K562 (cell line): Measurements from ENCODE around the gene WDR31. TPM values are rescaled to one million over a fixed set of nuclear protein-coding genes. Genes with fewer than 3 reads are reported as not detected.
A peak's percentile ranks its signal among the peaks of the same experiment; 100 is the strongest.

Experiments used
- CBFA2T2 ChIP-seq: fragments of 450-650 bp; conservative IDR thresholded peaks from 2 replicates; pipeline ENCODE4 v1.6.1; 2017; ENCODE audit warnings: mild to moderate bottlenecking
- CC2D1A ChIP-seq: fragments of 450-650 bp; IDR thresholded peaks from 2 replicates; pipeline ENCODE4 v1.6.1; 2017; ENCODE audit warnings: mild to moderate bottlenecking
- ETV1 ChIP-seq: fragments of 450-650 bp; conservative IDR thresholded peaks from 2 replicates; pipeline ENCODE4 v1.6.1; 2016; ENCODE audit warnings: missing genetic modification characterization, control low read depth, low read depth, missing compliant biosample characterization
- HOMEZ ChIP-seq: fragments of 250-450 bp; sonication (Bioruptor Pico); IDR thresholded peaks from 2 replicates; pipeline ENCODE4 v1.4.0; 2020; ENCODE audit warnings: mild to moderate bottlenecking, moderate library complexity
- ILK ChIP-seq: fragments of 450-650 bp; IDR thresholded peaks from 2 replicates; pipeline ENCODE4 v1.6.1; 2016; ENCODE audit warnings: missing genetic modification characterization, low read depth, mild to moderate bottlenecking, missing compliant biosample characterization, moderate library complexity, borderline replicate concordance
- MCM2 ChIP-seq: fragments of 450-650 bp; IDR thresholded peaks from 2 replicates; pipeline ENCODE4 v1.6.1; 2017; ENCODE audit warnings: low read depth, mild to moderate bottlenecking
- NFATC3 ChIP-seq: fragments of 450-650 bp; IDR thresholded peaks from 2 replicates; pipeline ENCODE4 v1.6.1; 2017; ENCODE audit warnings: mild to moderate bottlenecking
- NFRKB ChIP-seq: fragments of 450-650 bp; IDR thresholded peaks from 2 replicates; pipeline ENCODE4 v1.6.1; 2016; ENCODE audit warnings: low read depth
- OTX1 ChIP-seq: fragments of 450-650 bp; formaldehyde crosslinking; IDR thresholded peaks from 2 replicates; pipeline ENCODE4 v1.4.0; 2022; ENCODE audit warnings: mild to moderate bottlenecking
- POLR3G ChIP-seq: IDR thresholded peaks from 2 replicates; pipeline ENCODE4 v1.6.1; 2011; ENCODE audit not compliant: insufficient read length, insufficient replicate concordance; ENCODE audit errors: extremely low read depth
- RFX1 ChIP-seq: fragments of 450-650 bp; IDR thresholded peaks from 2 replicates; pipeline ENCODE4 v1.6.1; 2016; ENCODE audit warnings: mild to moderate bottlenecking, moderate library complexity
- SMAD1 ChIP-seq: fragments of 150-350 bp; IDR thresholded peaks from 2 replicates; pipeline ENCODE4 v1.6.1; 2014; ENCODE audit warnings: low read length, low read depth; ENCODE audit not compliant: partially characterized antibody
- SMAD2 ChIP-seq: fragments of 150-350 bp; IDR thresholded peaks from 2 replicates; pipeline ENCODE4 v1.6.1; 2014; ENCODE audit warnings: low read depth, mild to moderate bottlenecking, low read length
- THAP7 ChIP-seq: fragments of 250-450 bp; sonication (Bioruptor Pico); IDR thresholded peaks from 2 replicates; pipeline ENCODE4 v1.5.0; 2021
- ZBTB40 ChIP-seq, 2 experiments: fragments of 450-650 bp in 1 of 2; sonication (generic) in 1 of 2; formaldehyde crosslinking in 1 of 2; IDR thresholded peaks; 2 replicates each; pipeline versions ENCODE4 v1.7.1 to v1.9.0; 2016 to 2022; ENCODE audit warnings: inconsistent platforms in 1 of 2, mild to moderate bottlenecking in 1 of 2, missing genetic modification reagents in 1 of 2
- ZNF197 ChIP-seq: fragments of 200-800 bp; sonication (Bioruptor generic); IDR thresholded peaks from 2 replicates; pipeline ENCODE4 v1.6.1; 2016; ENCODE audit warnings: low read depth, missing genetic modification characterization, missing compliant biosample characterization
- ZNF316 ChIP-seq: fragments of 450-650 bp; IDR thresholded peaks from 2 replicates; pipeline ENCODE4 v1.6.1; 2016
- polyA plus RNA-seq, 8 experiments: library from polyadenylated mRNA; depleted of rRNA in 4 of 8; stranded (reverse) in 5 of 8; unstranded in 3 of 8; fragments of >200 nt; fragmentation: Nextera tagmentation in 2 of 8; fragmentation: Illumina TruSeq in 1 of 8; extraction: Ambion mirVana in 2 of 8; extraction: Trizol in 1 of 8; gene quantifications; 2 replicates each; pipeline versions ENCODE4 v1.2.1 to v1.2.3, GENCODE V29; 2011 to 2014; ENCODE audit warnings: inconsistent platforms in 1 of 8, missing spikeins in 1 of 8
- total RNA-seq, 7 experiments: library from RNA; depleted of rRNA in 6 of 7; stranded (reverse); fragments of >200 nt in 6 of 7; fragmentation: Illumina TruSeq in 2 of 7; extraction: Trizol in 2 of 7; gene quantifications; 2 replicates each; pipeline versions ENCODE4 v1.2.1 to v1.2.3, GENCODE V29; 2011 to 2021; ENCODE audit warnings: low replicate concordance in 1 of 7

Gene WDR31
- total and polyA plus RNA-seq, 9 of the 15 experiments (the other 6 are each of a cell fraction or from before 2014, with no cell fraction given), result 0.35 to 1.8 (median 0.95) TPM

- TF ChIP-seq ZBTB40 (IDR thresholded peaks at IDR 0.05) (no peak), ZBTB40 (CRISPR knock-in tag; IDR thresholded peaks at IDR 0.05) (no peak), ZNF197 (CRISPR knock-in tag) (peak; percentile 70; the same call in 1 of the 2 replicates), CC2D1A (peak; percentile 52; the same call in 1 of the 2 replicates), CBFA2T2 (peak; percentile 95), THAP7 (CRISPR knock-in tag) (no peak), ILK (no peak), MCM2 (no peak), OTX1 (CRISPR knock-in tag) (no peak), SMAD2 (no peak), RFX1 (peak; percentile 76), HOMEZ (CRISPR knock-in tag) (no peak), SMAD1 (peak; percentile 74), NFRKB (no peak), POLR3G (no peak), ZNF316 (peak; percentile 60), ETV1 (tag) (no peak), NFATC3 (no peak)
Observed at GRCh38 chr9:113368982-113369854, 29.1 kb upstream of the WDR31 start (continued).
